ENCODE data around the gene CHMP4A. TPM values are rescaled to one million over a fixed set of nuclear protein-coding genes. Genes with fewer than 3 reads are reported as not detected.
"Not testable (repeated sequence)": the region's sequence is repeated elsewhere in the genome, so short reads cannot be mapped to it uniquely, and the experiment has no call there.

The CHMP4A gene
- total RNA-seq, 1 experiment from 2014 or later: 20.0 TPM

- H3K9me3 ChIP-seq: no peaks in the 10 kb centered on the region
- no peak overlapping the region for H3K4me3 ChIP-seq
- peaks cover 30% of the 10 kb centered on the region for H3K36me3 ChIP-seq
- no peaks in the 10 kb centered on the region for H3K27me3 ChIP-seq
- DNase-seq: no peak
Measured at GRCh38 chr14:24235804-24236688, 22.8 kb upstream of the CHMP4A start.

GRCh38 chr14:24234095-24235005 is 21.1 kb upstream of the CHMP4A start:
- H3K9me3 ChIP-seq: no peaks in the 10 kb centered on the region
- DNase-seq: no peak
- H3K4me3 ChIP-seq: no peak overlapping the region
- peaks cover 18% of the 10 kb centered on the region for H3K36me3 ChIP-seq
- no peaks in the 10 kb centered on the region for H3K27me3 ChIP-seq

- H3K27me3 ChIP-seq: no peaks in the 10 kb centered on the region
- DNase-seq: no peak
- peak overlapping the region; percentile 80 for H3K4me3 ChIP-seq
- peaks cover 18% of the 10 kb centered on the region for H3K36me3 ChIP-seq
- no peaks in the 10 kb centered on the region for H3K9me3 ChIP-seq
Measured at GRCh38 chr14:24233538-24233866, 20.2 kb upstream of the CHMP4A start.

GRCh38 chr14:24232645-24233537 is 19.6 kb upstream of the CHMP4A start, which contains the start of gene GMPR2:
Gene GMPR2 (plus strand): TSS chr14:24232929. CDS start chr14:24233254, 325 bp downstream.
- H3K4me3 ChIP-seq: peak within 1 kb of the TSS; percentile 80
- no peaks in the 10 kb centered on the region for H3K27me3 ChIP-seq
- DNase-seq: no peak
- no peaks in the 10 kb centered on the region for H3K9me3 ChIP-seq
- H3K36me3 ChIP-seq: peaks cover 18% of the 10 kb centered on the region

- Histone ChIP-seq H3K4me3 (peak within 1 kb of the TSS; percentile 80), H3K36me3 (peaks cover 17% of the 10 kb centered on the region), H3K27me3 (no peaks in the 10 kb centered on the region), H3K9me3 (no peaks in the 10 kb centered on the region)
- DNase-seq: peak; percentile 91
Measured at GRCh38 chr14:24232121-24232644, 18.9 kb upstream of the CHMP4A start, which contains the start of gene NEDD8. Gene NEDD8 (minus strand): TSS chr14:24232367. CDS start chr14:24232267, 100 bp downstream.

GRCh38 chr14:24231263-24232120 is 18.2 kb upstream of the CHMP4A start:
- Histone ChIP-seq H3K27me3 (no peaks in the 10 kb centered on the region), H3K4me3 (peak overlapping the region; percentile 80), H3K9me3 (no peaks in the 10 kb centered on the region), H3K36me3 (peaks cover 14% of the 10 kb centered on the region)
- DNase-seq: no peak

GRCh38 chr14:24228902-24229301 is 15.6 kb upstream of the CHMP4A start:
- Histone ChIP-seq H3K27me3 (no peaks in the 10 kb centered on the region), H3K4me3 (no peak overlapping the region), H3K9me3 (no peaks in the 10 kb centered on the region), H3K36me3 (peaks cover 6% of the 10 kb centered on the region; the same call in 1 of the 2 replicates)
- no peak for DNase-seq

GRCh38 chr14:24226473-24226872 is 13.2 kb upstream of the CHMP4A start:
- H3K4me3 ChIP-seq: no peak overlapping the region
- H3K27me3 ChIP-seq: no peaks in the 10 kb centered on the region
- no peak for DNase-seq
- H3K36me3 ChIP-seq: peaks cover 6% of the 10 kb centered on the region; the same call in 1 of the 2 replicates
- H3K9me3 ChIP-seq: no peaks in the 10 kb centered on the region

GRCh38 chr14:24224618-24225071 is 11.4 kb upstream of the CHMP4A start:
- Histone ChIP-seq H3K9me3 (no peaks in the 10 kb centered on the region), H3K36me3 (peaks cover 6% of the 10 kb centered on the region; the same call in 1 of the 2 replicates), H3K27me3 (no peaks in the 10 kb centered on the region), H3K4me3 (no peak overlapping the region)
- no peak for DNase-seq

GRCh38 chr14:24222987-24223386 is 9.7 kb upstream of the CHMP4A start:
- H3K9me3 ChIP-seq, H3K36me3 ChIP-seq, H3K27me3 ChIP-seq, H3K4me3 ChIP-seq, DNase-seq: not testable (repeated sequence)

GRCh38 chr14:24219521-24219920 is 6.2 kb upstream of the CHMP4A start:
- no peaks in the 10 kb centered on the region for H3K27me3 ChIP-seq
- no peaks in the 10 kb centered on the region; the same call in 1 of the 2 replicates for H3K36me3 ChIP-seq
- no peak overlapping the region for H3K4me3 ChIP-seq
- DNase-seq: no peak
- no peaks in the 10 kb centered on the region for H3K9me3 ChIP-seq

- Histone ChIP-seq H3K36me3 (no peaks in the 10 kb centered on the region; the same call in 1 of the 2 replicates), H3K4me3 (no peak overlapping the region), H3K9me3 (no peaks in the 10 kb centered on the region), H3K27me3 (no peaks in the 10 kb centered on the region)
- DNase-seq: no peak
Measured at GRCh38 chr14:24219080-24219479, 5.8 kb upstream of the CHMP4A start.

- H3K9me3 ChIP-seq, H3K27me3 ChIP-seq, DNase-seq, H3K36me3 ChIP-seq, H3K4me3 ChIP-seq: not testable (repeated sequence)
Measured at GRCh38 chr14:24216876-24217275, 3.6 kb upstream of the CHMP4A start.

- no peaks in the 10 kb centered on the region for H3K9me3 ChIP-seq
Measured at GRCh38 chr14:24216345-24216699, 3.0 kb upstream of the CHMP4A start.

More at GRCh38 chr14:24216345-24216699, 3.0 kb upstream of the CHMP4A start:
- no peaks in the 10 kb centered on the region for H3K27me3 ChIP-seq
- H3K36me3 ChIP-seq: peaks cover 3% of the 10 kb centered on the region; the same call in 1 of the 2 replicates
- H3K4me3 ChIP-seq: peak overlapping the region; percentile 59
- no peak for DNase-seq

Measured in MG63 (cell line).